CD8-positive, alpha-beta memory T cell (primary cell): Measurements from ENCODE around the gene POLE2. TPM values are rescaled to one million over a fixed set of nuclear protein-coding genes. Genes with fewer than 3 reads are reported as not detected.

Experiments used
- CTCF ChIA-PET: fragments of 350-600 bp; sonication (Branson Sonifier 250); formaldehyde crosslinking; loops from one replicate; lab custom pipeline; 2021; ENCODE audit warnings: antibody characterized with exemption; lab: Charles Lee
- POLR2A ChIA-PET: fragments of 350-600 bp; sonication (Branson Sonifier 250); formaldehyde crosslinking; loops from one replicate; lab custom pipeline; 2021; ENCODE audit warnings: antibody characterized with exemption; lab: Charles Lee
- DNase-seq, 5 donors: peaks; one replicate each; pipeline versions ENCODE4 v3.0.0 to v3.0.0-alpha.2; 2020 to 2022; ENCODE audit warnings: mixed read lengths in 1 of 5
- H3K27ac ChIP-seq: one replicate; pipeline ENCODE4 v1.7.0; 2013; ENCODE audit warnings: low read depth, mild to moderate bottlenecking, low read length, moderate library complexity
- H3K27me3 ChIP-seq: 2 replicates; pipeline ENCODE4 v1.7.0; 2013; ENCODE audit warnings: low read length, mild to moderate bottlenecking; ENCODE audit not compliant: insufficient read depth, poor library complexity, severe bottlenecking
- H3K36me3 ChIP-seq: 2 replicates; pipeline ENCODE4 v1.7.0; 2013; ENCODE audit warnings: mild to moderate bottlenecking, low read length, moderate library complexity; ENCODE audit not compliant: insufficient read depth
- H3K4me1 ChIP-seq: 2 replicates; pipeline ENCODE4 v1.7.0; 2013; ENCODE audit warnings: mild to moderate bottlenecking, low read length, moderate library complexity; ENCODE audit not compliant: insufficient read depth
- H3K4me3 ChIP-seq: 2 replicates; pipeline ENCODE4 v1.7.0; 2013; ENCODE audit warnings: mild to moderate bottlenecking, low read length
- H3K9me3 ChIP-seq: 2 replicates; pipeline ENCODE4 v1.7.0; 2013; ENCODE audit warnings: mild to moderate bottlenecking, low read length
- H3K27ac Mint-ChIP-seq, 8 donors: one replicate each; pipeline ENCODE4 v1.8.0; 2020 to 2021; ENCODE audit warnings: mixed read lengths in 8 of 8, mild to moderate bottlenecking in 6 of 8, inconsistent platforms in 3 of 8, moderate library complexity in 3 of 8
- H3K27me3 Mint-ChIP-seq, 2 donors: one replicate each; pipeline ENCODE4 v1.8.0; 2020 to 2021; ENCODE audit warnings: mixed read lengths in 2 of 2, mild to moderate bottlenecking in 1 of 2, moderate library complexity in 1 of 2
- H3K36me3 Mint-ChIP-seq, 3 donors: one replicate each; pipeline ENCODE4 v1.8.0; 2020 to 2021; ENCODE audit warnings: mixed read lengths in 3 of 3, inconsistent platforms in 1 of 3, mild to moderate bottlenecking in 1 of 3
- H3K4me1 Mint-ChIP-seq, 3 donors: one replicate each; pipeline ENCODE4 v1.8.0; 2020 to 2021; ENCODE audit warnings: mixed read lengths in 3 of 3, inconsistent platforms in 1 of 3, mild to moderate bottlenecking in 1 of 3
- H3K4me3 Mint-ChIP-seq, 7 donors: one replicate each; pipeline ENCODE4 v1.8.0; 2020 to 2021; ENCODE audit warnings: mixed read lengths in 7 of 7, mild to moderate bottlenecking in 6 of 7, moderate library complexity in 4 of 7, inconsistent platforms in 2 of 7
- H3K9me3 Mint-ChIP-seq, 5 donors: one replicate each; pipeline ENCODE4 v1.8.0; 2020 to 2022; ENCODE audit warnings: mixed read lengths in 5 of 5, mild to moderate bottlenecking in 3 of 5, moderate library complexity in 2 of 5, inconsistent platforms in 1 of 5
- polyA plus RNA-seq: library from polyadenylated mRNA; unstranded; fragments of 300-500 nt; fragmentation: Illumina TruSeq; gene quantifications from one replicate; pipeline ENCODE4 v1.2.3, GENCODE V29; 2021
- total RNA-seq, 2 experiments: library from RNA; stranded (reverse); gene quantifications; one replicate each; pipeline ENCODE4 v1.2.3, GENCODE V29; 2021

POLE2 gene
- total and polyA plus RNA-seq, 3 experiments from 2014 or later = 1.3 to 37.2 (median 36.3) TPM

DNA sequence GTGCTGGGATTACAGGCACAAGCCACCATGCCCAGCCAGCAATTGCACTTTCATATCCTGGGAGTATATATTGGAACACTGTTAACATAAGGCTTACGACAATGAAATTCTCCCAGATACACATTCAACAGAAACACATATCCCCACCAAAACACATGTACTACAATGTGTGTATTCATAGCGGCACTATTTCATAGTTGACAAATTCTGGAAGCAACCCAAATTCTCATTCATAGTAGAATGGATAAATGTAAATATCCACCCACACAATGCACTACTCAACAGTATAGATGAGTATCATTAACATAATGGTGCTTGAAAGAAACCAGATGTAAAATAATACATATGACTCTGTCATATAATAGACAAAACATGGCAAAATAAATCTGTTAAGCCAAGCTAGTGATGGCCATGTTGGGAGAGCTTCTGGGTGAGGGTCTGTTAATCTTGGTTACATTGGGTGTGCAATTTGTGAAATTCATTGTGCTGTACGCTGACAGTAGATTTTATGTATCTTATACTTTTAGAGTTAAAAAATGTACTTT, 50.4 kb downstream of the POLE2 start:
- Mint-ChIP-seq H3K4me1 (peaks cover 57 to 80% (median 65%) of the 10 kb centered on the region in 3 donors), H3K27me3 (peaks cover 0 to 1% of the 10 kb centered on the region in 2 donors), H3K9me3 (no peaks in the 10 kb centered on the region), H3K27ac (peak overlapping the region; percentile 24 to 100 (median 84)), H3K36me3 (peaks cover 0 to 50% (median 11%) of the 10 kb centered on the region in 3 donors), H3K4me3 (peak overlapping the region in 5 of 7 donors; percentile 17 to 93 (median 36))
- ChIA-PET CTCF (interaction anchor here (0.9 kb wide), 1 partner anchor 215 kb away, joined by 3 read pairs; the partner anchor contains the start of gene NEMF), POLR2A (interaction anchor here (0.5 to 4.9 kb wide), 3 partner anchors 52 to 787 kb away, joined by 3 to 28 read pairs (median 7); partner anchors contain the start of gene RPS29)
- no peak overlapping the region for H3K4me3 ChIP-seq
- no peak for DNase-seq
- peaks cover 22% of the 10 kb centered on the region for H3K4me1 ChIP-seq
- H3K27me3 ChIP-seq = no peaks in the 10 kb centered on the region
- no peaks in the 10 kb centered on the region for H3K9me3 ChIP-seq
- H3K36me3 ChIP-seq = no peaks in the 10 kb centered on the region
- H3K27ac ChIP-seq = no peak overlapping the region

DNA sequence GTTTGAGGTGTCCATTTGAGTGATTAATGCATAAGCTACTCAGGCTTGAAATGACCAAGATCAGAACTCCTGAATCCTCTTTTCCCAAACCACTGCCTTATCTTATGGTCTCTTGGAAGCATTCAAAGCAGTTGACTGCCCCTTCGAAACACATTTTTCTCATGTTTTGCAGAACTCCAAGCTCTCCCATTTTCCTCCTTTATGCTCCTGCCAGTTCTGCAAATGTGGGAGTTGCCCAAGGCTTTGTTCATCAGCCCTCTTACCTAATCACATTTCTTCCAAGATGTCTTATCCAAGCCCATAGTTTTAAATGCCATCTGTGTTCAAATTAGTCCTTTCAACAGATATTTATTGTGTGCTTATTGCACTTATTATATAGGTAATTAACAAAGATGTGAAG, 51.1 kb downstream of the POLE2 start:
- Mint-ChIP-seq H3K4me3 (peak overlapping the region; percentile 37 to 93 (median 64)), H3K9me3 (no peaks in the 10 kb centered on the region), H3K4me1 (peaks cover 55 to 80% (median 65%) of the 10 kb centered on the region in 3 donors), H3K27ac (peak overlapping the region; percentile 72 to 100 (median 100)), H3K36me3 (peaks cover 0 to 50% (median 11%) of the 10 kb centered on the region in 3 donors), H3K27me3 (peaks cover 0 to 1% of the 10 kb centered on the region in 2 donors)
- Histone ChIP-seq H3K4me1 (peaks cover 24% of the 10 kb centered on the region), H3K4me3 (no peak overlapping the region), H3K27ac (no peak overlapping the region), H3K36me3 (no peaks in the 10 kb centered on the region), H3K9me3 (no peaks in the 10 kb centered on the region), H3K27me3 (no peaks in the 10 kb centered on the region)
- ChIA-PET CTCF (no interaction called here), POLR2A (interaction anchor here (4.9 kb wide), 1 partner anchor 52 kb away, joined by 28 read pairs; the partner anchor contains the start of gene RPS29)
- no peak for DNase-seq

DNA sequence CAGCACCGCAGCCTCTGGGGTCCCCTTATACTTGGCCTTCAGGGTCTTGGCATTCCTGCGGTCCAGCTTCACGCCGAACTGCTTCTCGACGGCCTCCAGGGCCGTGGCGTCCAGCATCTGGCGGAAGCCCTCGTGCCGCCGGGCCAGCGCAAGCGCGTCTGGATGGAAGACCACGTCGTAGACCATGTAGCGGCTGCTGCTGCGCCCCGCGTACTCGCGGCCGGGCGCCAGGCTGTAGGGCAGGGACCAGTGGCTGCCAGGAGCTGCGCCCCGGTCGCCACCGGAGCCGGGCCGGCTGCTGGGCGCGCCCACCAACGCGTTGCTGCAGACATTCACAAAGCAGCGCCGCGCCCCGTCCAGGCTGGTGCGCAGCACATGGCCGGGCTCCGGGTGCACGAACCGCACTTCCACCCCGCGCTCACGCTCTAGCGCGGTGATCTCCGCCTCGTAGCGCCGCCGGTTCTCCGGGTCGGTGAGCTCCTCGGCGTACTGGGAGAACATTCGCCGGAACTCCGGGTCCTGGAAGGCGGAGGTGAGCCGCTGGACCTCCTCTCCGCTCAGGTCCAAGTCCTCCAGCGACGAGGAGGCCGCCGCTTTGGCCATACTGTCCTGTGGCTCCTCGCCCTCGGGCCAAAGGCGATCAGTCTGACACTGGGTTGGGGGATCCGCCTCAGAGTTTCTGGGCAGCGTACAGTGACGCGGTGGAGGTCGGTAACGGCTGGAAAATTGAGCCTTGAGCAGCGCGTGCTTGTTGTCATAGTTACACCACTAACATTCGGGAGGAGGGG, 53.3 kb downstream of the POLE2 start, which contains the start of gene DNAAF2:
Gene DNAAF2, minus strand, starts transcription at position 698 of the 788 bp plus-strand sequence. Its CDS starts 95 bp downstream, at position 603.
- H3K27me3 ChIP-seq = no peaks in the 10 kb centered on the region
- no peaks in the 10 kb centered on the region for H3K36me3 ChIP-seq
- DNase-seq = peak; percentile 53 to 87 (median 80)
- no peaks in the 10 kb centered on the region for H3K9me3 Mint-ChIP-seq
- peaks cover 0 to 1% of the 10 kb centered on the region in 2 donors for H3K27me3 Mint-ChIP-seq
- CTCF ChIA-PET = interaction anchor here (0.8 to 5.3 kb wide), 30 partner anchors 12 to 686 kb away, joined by 3 to 151 read pairs (median 4); partner anchors contain the start of genes KLHDC1, KLHDC2, LRR1 and MGAT2
- peaks cover 32% of the 10 kb centered on the region for H3K4me1 ChIP-seq
- H3K4me3 Mint-ChIP-seq = peak within 1 kb of the TSS; percentile 92 to 100 (median 98)
- H3K4me1 Mint-ChIP-seq = peaks cover 49 to 79% (median 66%) of the 10 kb centered on the region in 3 donors
- peak within 1 kb of the TSS; percentile 91 to 100 (median 100) for H3K27ac Mint-ChIP-seq
- POLR2A ChIA-PET = interaction anchor here (0.5 to 4.9 kb wide), 19 partner anchors 11 to 1052 kb away, joined by 3 to 105 read pairs (median 5); partner anchors contain the start of genes KLHDC1, KLHDC2, LRR1 and MGAT2
- no peaks in the 10 kb centered on the region for H3K9me3 ChIP-seq
- peaks cover 0 to 41% (median 8%) of the 10 kb centered on the region in 3 donors for H3K36me3 Mint-ChIP-seq
- peak within 1 kb of the TSS; percentile 96 for H3K4me3 ChIP-seq
- H3K27ac ChIP-seq = peak within 1 kb of the TSS; percentile 99

DNA sequence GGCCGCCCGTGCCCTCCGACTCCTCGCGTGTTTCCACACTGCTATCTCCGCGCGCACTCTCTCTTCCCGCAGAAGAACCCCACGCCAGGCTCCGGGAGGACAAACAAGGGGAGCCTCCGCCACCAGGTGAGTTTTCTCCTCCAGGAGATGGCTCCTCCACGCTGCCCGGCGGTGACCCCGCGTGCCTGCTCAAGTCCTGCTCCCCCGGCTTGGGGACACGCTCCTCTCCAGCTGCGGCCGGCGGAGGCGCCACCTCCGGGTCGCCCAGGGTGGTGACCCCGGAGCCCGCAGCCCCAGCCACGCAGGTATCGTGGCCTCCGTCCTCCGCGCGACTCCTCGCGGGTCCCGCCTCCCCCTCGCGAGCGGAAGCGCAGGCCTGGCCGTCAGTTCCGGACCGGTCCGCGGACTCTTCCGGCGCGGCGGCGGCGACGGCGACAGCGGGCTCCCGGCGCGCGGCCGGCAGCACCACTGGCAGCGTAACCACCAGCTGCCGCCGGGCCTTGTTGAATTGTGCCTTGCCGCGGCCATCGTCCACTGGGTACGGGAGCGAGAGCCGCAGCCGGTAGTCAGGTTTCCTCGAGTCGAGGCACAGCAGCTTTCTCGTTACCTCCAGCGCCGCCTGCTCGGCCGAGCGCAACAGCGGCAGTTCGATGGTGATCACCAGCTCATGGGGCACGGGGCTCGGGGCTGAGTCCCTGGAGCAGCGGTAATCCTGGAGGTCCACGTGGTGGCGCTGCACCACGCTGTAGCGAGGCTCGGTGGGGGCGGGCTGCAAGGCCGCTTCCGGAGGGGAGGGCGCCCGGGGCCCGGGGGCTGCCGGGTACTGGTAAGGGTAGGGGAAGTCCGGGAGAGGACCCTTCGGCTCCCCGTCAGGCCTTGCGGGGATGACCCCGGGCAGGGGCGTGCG, 54.1 kb downstream of the POLE2 start:
- Histone ChIP-seq H3K27me3 (no peaks in the 10 kb centered on the region), H3K9me3 (no peaks in the 10 kb centered on the region), H3K4me3 (peak overlapping the region; percentile 96), H3K27ac (peak overlapping the region; percentile 99), H3K36me3 (no peaks in the 10 kb centered on the region), H3K4me1 (peaks cover 32% of the 10 kb centered on the region)
- peaks cover 0 to 34% (median 8%) of the 10 kb centered on the region in 3 donors for H3K36me3 Mint-ChIP-seq
- H3K27ac Mint-ChIP-seq = peak overlapping the region; percentile 91 to 100 (median 95)
- peaks cover 0 to 1% of the 10 kb centered on the region in 2 donors for H3K27me3 Mint-ChIP-seq
- ChIA-PET CTCF (interaction anchor here (0.7 to 5.3 kb wide), 38 partner anchors 11 to 687 kb away, joined by 3 to 151 read pairs (median 4); partner anchors contain the start of genes KLHDC1, KLHDC2, LRR1 and MGAT2), POLR2A (interaction anchor here (0.6 to 4.9 kb wide), 17 partner anchors 10 to 1053 kb away, joined by 3 to 105 read pairs (median 6); partner anchors contain the start of genes KLHDC1, KLHDC2, LRR1 and MGAT2)
- peaks cover 47 to 78% (median 60%) of the 10 kb centered on the region in 3 donors for H3K4me1 Mint-ChIP-seq
- DNase-seq = peak; percentile 90 to 96 (median 94)
- H3K9me3 Mint-ChIP-seq = no peaks in the 10 kb centered on the region
- peak overlapping the region; percentile 92 to 100 (median 95) for H3K4me3 Mint-ChIP-seq

DNA sequence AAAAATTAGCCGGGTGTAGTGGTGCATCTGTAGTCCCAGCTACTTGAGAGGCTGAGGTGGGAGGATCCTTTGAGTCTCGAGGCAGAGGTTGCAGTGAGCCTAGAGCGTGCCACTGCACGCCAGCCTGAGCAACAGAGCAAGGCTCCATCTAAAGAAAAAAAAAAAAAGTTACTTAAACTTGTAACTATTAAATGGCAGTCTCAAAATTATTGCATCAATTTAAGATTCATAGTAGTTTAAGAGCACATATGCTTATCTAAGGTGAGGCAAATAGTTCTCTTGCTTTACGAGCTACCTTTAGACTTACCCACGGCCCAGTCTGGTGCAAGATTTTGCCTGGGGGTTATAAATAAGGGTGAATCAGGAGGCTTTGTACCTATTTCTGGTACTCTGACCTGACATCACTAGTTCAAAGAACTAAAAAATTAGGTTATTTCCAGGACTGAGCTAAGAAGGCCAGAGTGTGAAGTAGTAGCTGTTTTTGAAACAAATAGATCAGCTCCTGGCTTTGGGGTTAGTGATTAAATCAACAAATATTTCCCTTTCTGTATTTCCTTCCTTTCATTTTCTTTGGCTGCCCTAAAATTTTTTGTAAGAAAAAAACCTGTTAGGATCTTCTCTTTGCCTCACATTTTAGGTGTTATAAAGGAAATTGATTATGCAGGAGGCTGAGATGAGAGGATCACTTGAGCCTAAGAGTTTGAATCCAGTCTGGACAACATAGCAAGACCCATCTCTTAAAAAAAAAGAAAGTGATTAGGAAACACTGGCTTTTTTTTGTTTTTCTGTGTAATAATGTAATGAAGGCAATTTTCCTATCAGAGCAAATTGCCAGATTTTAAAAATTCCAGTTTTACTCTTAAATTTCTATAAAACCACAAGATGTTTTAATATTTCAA, 63.8 kb downstream of the POLE2 start:
- peak in 2 of 5 donors; percentile 22 to 27 for DNase-seq
- POLR2A ChIA-PET = interaction anchor here (0.5 to 2.7 kb wide), 6 partner anchors 10 to 1138 kb away, joined by 3 to 15 read pairs (median 4); partner anchors contain the start of gene DNAAF2

DNA sequence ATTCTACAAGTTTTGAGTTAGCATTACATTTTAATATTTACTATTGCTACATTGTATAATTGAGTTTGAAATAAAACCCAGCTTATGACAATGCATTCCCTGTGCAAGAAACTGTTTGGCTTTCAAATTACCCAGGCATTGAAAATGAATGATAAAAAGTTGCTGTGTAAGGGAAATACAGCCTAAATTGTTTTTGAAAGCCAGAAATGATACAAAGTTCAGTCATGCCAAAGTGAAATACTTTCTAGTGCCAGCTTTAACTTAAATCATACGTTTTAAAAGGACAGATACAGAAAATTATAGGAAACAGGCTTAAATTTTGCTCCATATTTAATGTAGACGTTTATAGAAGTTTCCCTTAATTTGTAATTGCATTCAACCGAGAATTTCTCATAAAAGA, 64.6 kb downstream of the POLE2 start:
- H3K4me3 ChIP-seq = no peak overlapping the region
- CTCF ChIA-PET = interaction anchor here (1.7 to 7.1 kb wide), 2 partner anchors 10 to 144 kb away, joined by 4 to 151 read pairs; partner anchors contain the start of gene DNAAF2
- H3K27me3 ChIP-seq = no peaks in the 10 kb centered on the region
- Mint-ChIP-seq H3K4me1 (peaks cover 60 to 74% (median 61%) of the 10 kb centered on the region in 3 donors), H3K4me3 (peak overlapping the region; percentile 74 to 99 (median 98)), H3K36me3 (peaks cover 0 to 58% (median 5%) of the 10 kb centered on the region in 3 donors), H3K9me3 (no peaks in the 10 kb centered on the region), H3K27me3 (no peaks in the 10 kb centered on the region), H3K27ac (peak overlapping the region; percentile 79 to 100 (median 92))
- H3K4me1 ChIP-seq = peaks cover 41% of the 10 kb centered on the region
- peaks cover 1% of the 10 kb centered on the region for H3K36me3 ChIP-seq
- H3K9me3 ChIP-seq = no peaks in the 10 kb centered on the region
- DNase-seq = no peak
- peak overlapping the region; percentile 45 for H3K27ac ChIP-seq
- POLR2A ChIA-PET = interaction anchor here (0.5 to 2.7 kb wide), 5 partner anchors 11 to 309 kb away, joined by 3 to 15 read pairs (median 4); partner anchors contain the start of genes DNAAF2 and POLE2

More for the DNA sequence above, 63.8 kb downstream of the POLE2 start:
- Mint-ChIP-seq H3K27me3 (no peaks in the 10 kb centered on the region), H3K9me3 (no peaks in the 10 kb centered on the region), H3K4me3 (peak overlapping the region; percentile 74 to 99 (median 96)), H3K27ac (peak overlapping the region; percentile 79 to 100 (median 92)), H3K36me3 (peaks cover 0 to 51% (median 0%) of the 10 kb centered on the region in 3 donors), H3K4me1 (peaks cover 56 to 74% (median 59%) of the 10 kb centered on the region in 3 donors)
- Histone ChIP-seq H3K4me1 (peaks cover 33% of the 10 kb centered on the region), H3K36me3 (no peaks in the 10 kb centered on the region), H3K4me3 (peak overlapping the region; percentile 14), H3K27me3 (no peaks in the 10 kb centered on the region), H3K9me3 (no peaks in the 10 kb centered on the region), H3K27ac (peak overlapping the region; percentile 45)
- CTCF ChIA-PET = interaction anchor here (1.0 to 7.1 kb wide), 3 partner anchors 9 to 143 kb away, joined by 3 to 151 read pairs (median 4); partner anchors contain the start of gene DNAAF2
